Kidney (tissue), 14 donors: ENCODE measurements around the gene BUD31. TPM values are rescaled to one million over a fixed set of nuclear protein-coding genes. Genes with fewer than 3 reads are reported as not detected.

Source experiments
- DNase-seq, 5 donors: peaks; one replicate each; pipeline ENCODE4 v3.0.0-alpha.2; 2013 to 2020
- FAIRE-seq: peaks from 2 replicates; lab custom pipeline; 2012; peaks lifted over from hg19 to GRCh38; lab: Jason Lieb, UNC
- H3K27ac ChIP-seq, 2 donors: one replicate each; pipeline ENCODE4 v1.7.0; 2013; ENCODE audit warnings: low read depth in 2 of 2, low read length in 2 of 2, inconsistent platforms in 1 of 2
- H3K27me3 ChIP-seq: one replicate; pipeline ENCODE4 v1.7.1; 2013; ENCODE audit warnings: low read length, inconsistent platforms; ENCODE audit not compliant: control insufficient read depth, insufficient read depth
- H3K36me3 ChIP-seq, 3 donors: one replicate each; pipeline versions ENCODE4 v1.7.0 to v1.7.1; 2013; ENCODE audit warnings: low read length in 3 of 3, control low read depth in 1 of 3, inconsistent platforms in 1 of 3; ENCODE audit not compliant: insufficient read depth in 3 of 3, control insufficient read depth in 2 of 3
- H3K4me1 ChIP-seq, 3 donors: one replicate each; pipeline versions ENCODE4 v1.7.0 to v1.7.1; 2013; ENCODE audit warnings: low read length in 3 of 3, inconsistent platforms in 1 of 3, low read depth in 1 of 3; ENCODE audit not compliant: control insufficient read depth in 2 of 3, insufficient read depth in 2 of 3
- H3K4me3 ChIP-seq, 3 donors: one replicate each; pipeline versions ENCODE4 v1.7.0 to v1.8.1; 2013; ENCODE audit warnings: low read length in 3 of 3, control low read depth in 1 of 3, inconsistent platforms in 1 of 3
- H3K9ac ChIP-seq, 3 donors: one replicate each; pipeline versions ENCODE4 v1.7.0 to v1.7.1; 2013; ENCODE audit warnings: low read length in 3 of 3, control low read depth in 1 of 3, inconsistent platforms in 1 of 3
- H3K9me3 ChIP-seq, 3 donors: one replicate each; pipeline versions ENCODE4 v1.7.0 to v1.7.1; 2013; ENCODE audit warnings: low read length in 3 of 3, control low read depth in 1 of 3, inconsistent platforms in 1 of 3; ENCODE audit not compliant: control insufficient read depth in 2 of 3, insufficient read depth in 1 of 3
- CTCF ChIP-seq: IDR thresholded peaks from 3 replicates; pipeline ENCODE4 v1.5.1; 2012; ENCODE audit warnings: mild to moderate bottlenecking, moderate library complexity, borderline replicate concordance; ENCODE audit not compliant: insufficient read depth; ENCODE audit errors: extremely low read depth
- intact Hi-C: fragments of 100-400 bp; cut with DNase I; formaldehyde crosslinking; loops from one replicate; pipeline ENCODE4 v1.11.1; 2022
- polyA plus RNA-seq: library from polyadenylated mRNA; stranded (reverse); fragments of 350-450 nt; fragmentation: Illumina TruSeq; extraction: RNeasy Lipid Tissue Mini Kit (QIAGEN cat#74804); gene quantifications from one replicate; pipeline ENCODE4 v1.2.3, GENCODE V29; 2014; ENCODE audit warnings: low read depth, low replicate concordance; ENCODE audit not compliant: insufficient read depth
- total RNA-seq: library from RNA; stranded (reverse); fragmentation: NEBNext Ultra II Directional; extraction: Animal tissue kit (Norgen Biotek cat#: 25700); gene quantifications from one replicate; pipeline ENCODE4 v1.2.1, GENCODE V29; 2021
- donor health status: control.
- donor health status: control.
- donor health status: control.
- donor health status: control.
- donor health status: control.
- donor health status: DM: yes; HTN: yes; CAD: no.
- donor health status: Normal renal cell carcinoma (clear cell type).

The BUD31 gene
- total and polyA plus RNA-seq, 2 donors from 2014 or later, result 79.0 to 141 TPM

GRCh38 chr7:99383203-99383602 is 25.6 kb upstream of the BUD31 start:
- no peaks in the 10 kb centered on the region for H3K9me3 ChIP-seq
- H3K36me3 ChIP-seq, result peaks cover 0 to 5% (median 0%) of the 10 kb centered on the region in 3 donors
- H3K9ac ChIP-seq, result no peak overlapping the region
- TF ChIP-seq CTCF, result no peak
- peaks cover 0 to 25% (median 0%) of the 10 kb centered on the region in 3 donors for H3K4me1 ChIP-seq
- FAIRE-seq, result no peak
- no peak overlapping the region for H3K27ac ChIP-seq
- H3K27me3 ChIP-seq, result no peaks in the 10 kb centered on the region
- no peak for DNase-seq
- intact Hi-C loops, result no loop called here
- no peak overlapping the region for H3K4me3 ChIP-seq

- FAIRE-seq (no peak), DNase-seq (no peak)
- Histone ChIP-seq H3K27me3 (no peaks in the 10 kb centered on the region), H3K4me1 (peaks cover 0 to 25% (median 0%) of the 10 kb centered on the region in 3 donors), H3K27ac (no peak overlapping the region), H3K9me3 (no peaks in the 10 kb centered on the region), H3K36me3 (peaks cover 0 to 6% (median 0%) of the 10 kb centered on the region in 3 donors), H3K9ac (no peak overlapping the region), H3K4me3 (no peak overlapping the region)
- TF ChIP-seq CTCF, result no peak
- intact Hi-C loops, result no loop called here
Observed at GRCh38 chr7:99383791-99384370, 24.9 kb upstream of the BUD31 start.

GRCh38 chr7:99384523-99384922 is 24.2 kb upstream of the BUD31 start:
- intact Hi-C loops, result no loop called here
- H3K4me3 ChIP-seq, result no peak overlapping the region
- no peaks in the 10 kb centered on the region for H3K9me3 ChIP-seq
- H3K27me3 ChIP-seq, result no peaks in the 10 kb centered on the region
- FAIRE-seq (no peak), DNase-seq (no peak)
- peaks cover 0 to 7% (median 0%) of the 10 kb centered on the region in 3 donors for H3K36me3 ChIP-seq
- H3K9ac ChIP-seq, result no peak overlapping the region
- H3K27ac ChIP-seq, result no peak overlapping the region
- peaks cover 0 to 20% (median 0%) of the 10 kb centered on the region in 3 donors for H3K4me1 ChIP-seq
- no peak for TF ChIP-seq CTCF
